ENCODE results near the gene SORCS3.

GRCh38 chr10:104804880-104805279, 163.8 kb downstream of the SORCS3 start:
- TF ChIP-seq CTCF (IDR thresholded peaks at IDR 0.05) (no peak), POLR2A (IDR thresholded peaks at IDR 0.05) (no peak), POLR2AphosphoS5 (IDR thresholded peaks at IDR 0.05) (no peak)

All from sigmoid colon (tissue), 4 donors.